ENCODE measurements around the gene TP53I13.

TP53I13 gene

GRCh38 chr17:29586676-29587469 is 18.4 kb downstream of the TP53I13 start:
- no peak for DNase-seq (ENCODE audit: low read depth)
- H3K4me3 ChIP-seq (ENCODE audit: low read length), result no peak overlapping the region
- no peak for TF ChIP-seq CTCF (IDR thresholded peaks at IDR 0.05; ENCODE audit: insufficient read depth, low read depth, low read length, missing control alignments)

- no peak for DNase-seq (ENCODE audit: low read depth)
- peak overlapping the region; percentile 74 for H3K4me3 ChIP-seq (ENCODE audit: low read length)
- no peak for TF ChIP-seq CTCF (IDR thresholded peaks at IDR 0.05; ENCODE audit: insufficient read depth, low read depth, low read length, missing control alignments)
These were observed 19.1 kb downstream of the TP53I13 start for GRCh38 chr17:29587591-29587990.

DNA sequence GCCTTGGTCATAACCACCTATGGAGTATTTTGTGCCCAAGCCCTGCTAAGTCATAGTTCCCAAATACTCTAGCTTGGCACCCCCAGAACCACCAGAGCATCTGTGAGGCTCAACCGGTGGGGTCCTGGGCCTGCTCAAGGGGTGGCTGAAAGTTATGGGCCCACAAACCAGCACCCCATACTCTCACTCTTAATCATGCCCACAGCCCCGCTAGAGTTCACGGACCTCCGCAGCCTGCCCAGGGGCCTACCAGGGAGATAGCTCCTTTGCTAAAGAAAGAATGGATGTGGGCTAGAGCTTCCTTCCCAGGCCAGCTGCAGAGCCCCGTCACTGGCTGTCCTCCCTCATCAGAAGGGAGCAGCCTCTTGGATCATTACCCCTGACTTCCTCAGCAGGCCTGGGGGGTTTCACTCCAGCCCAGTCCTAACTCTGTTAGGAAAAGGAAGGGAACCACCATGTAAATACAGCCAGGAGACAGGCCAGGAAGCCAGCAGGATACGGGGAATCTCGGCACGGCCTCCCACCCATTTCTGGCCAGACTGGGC is 19.6 kb downstream of the TP53I13 start:
- H3K4me3 ChIP-seq (ENCODE audit: low read length), result peak overlapping the region; percentile 74
- DNase-seq (ENCODE audit: low read depth), result no peak
- no peak for TF ChIP-seq CTCF (IDR thresholded peaks at IDR 0.05; ENCODE audit: insufficient read depth, low read depth, low read length, missing control alignments)

- peak; percentile 16 for TF ChIP-seq CTCF (IDR thresholded peaks at IDR 0.05; ENCODE audit: insufficient read depth, low read depth, low read length, missing control alignments)
- no peak for DNase-seq (ENCODE audit: low read depth)
These were observed 20.3 kb downstream of the TP53I13 start for GRCh38 chr17:29588562-29589411.

DNA sequence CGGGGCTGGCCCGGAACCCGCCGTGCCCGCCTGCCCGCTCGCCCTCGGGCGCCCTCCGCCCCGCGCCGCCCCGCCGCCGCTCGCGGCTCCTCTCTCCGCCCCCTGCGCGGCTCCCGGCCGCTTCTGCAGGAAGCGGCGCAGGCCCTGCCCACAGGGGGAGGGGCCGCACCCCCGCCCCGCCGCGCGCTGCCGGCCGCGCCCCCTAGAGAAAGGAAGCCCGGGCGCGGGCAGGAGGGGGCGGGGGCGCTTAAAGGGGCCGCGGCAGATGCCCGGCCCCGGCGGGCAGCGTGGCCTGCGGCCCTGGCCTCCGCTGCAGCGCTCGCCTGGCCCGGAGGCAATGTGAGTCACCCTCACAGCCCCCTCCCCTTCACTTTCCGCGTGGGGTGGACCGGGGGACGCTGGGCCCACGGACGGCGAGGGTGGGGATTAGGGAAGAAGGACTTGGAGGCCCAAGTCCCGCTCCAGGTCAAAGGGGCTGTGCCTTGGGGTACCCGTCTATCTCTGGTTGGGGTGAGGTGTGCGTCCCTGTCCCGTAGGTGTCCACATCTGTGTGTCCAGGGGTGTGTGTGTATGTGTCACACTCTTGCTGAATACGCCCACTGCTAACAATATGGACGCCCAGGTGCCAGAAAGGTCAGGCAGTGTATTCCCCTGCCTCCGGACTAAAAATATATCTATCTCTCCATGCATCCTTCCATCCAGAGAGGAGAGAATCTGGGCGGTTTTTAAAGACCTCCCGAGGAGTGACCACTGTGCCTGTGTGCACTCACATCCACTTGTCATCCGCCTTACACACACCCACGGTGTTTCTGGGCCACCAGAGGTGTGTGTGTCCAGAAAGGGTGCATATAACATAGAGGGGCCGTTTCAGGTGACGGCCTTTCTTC is 21.3 kb downstream of the TP53I13 start, which contains the start of gene GIT1:
Gene GIT1 (minus strand): TSS at position 125 of the 887 bp plus-strand sequence. CDS start 270 bp downstream, outside the sequence.
- no peak for TF ChIP-seq CTCF (IDR thresholded peaks at IDR 0.05; ENCODE audit: insufficient read depth, low read depth, low read length, missing control alignments)
- peak within 1 kb of the TSS; percentile 74 for H3K4me3 ChIP-seq (ENCODE audit: low read length)
- peak; percentile 88 for DNase-seq (ENCODE audit: low read depth)

More at GRCh38 chr17:29588562-29589411, 20.3 kb downstream of the TP53I13 start:
- H3K4me3 ChIP-seq (ENCODE audit: low read length), result peak overlapping the region; percentile 74
